ENCODE measurements around the gene SDK1.
A peak's percentile ranks its signal among the peaks of the same experiment; 100 is the strongest.

Gene SDK1

DNA sequence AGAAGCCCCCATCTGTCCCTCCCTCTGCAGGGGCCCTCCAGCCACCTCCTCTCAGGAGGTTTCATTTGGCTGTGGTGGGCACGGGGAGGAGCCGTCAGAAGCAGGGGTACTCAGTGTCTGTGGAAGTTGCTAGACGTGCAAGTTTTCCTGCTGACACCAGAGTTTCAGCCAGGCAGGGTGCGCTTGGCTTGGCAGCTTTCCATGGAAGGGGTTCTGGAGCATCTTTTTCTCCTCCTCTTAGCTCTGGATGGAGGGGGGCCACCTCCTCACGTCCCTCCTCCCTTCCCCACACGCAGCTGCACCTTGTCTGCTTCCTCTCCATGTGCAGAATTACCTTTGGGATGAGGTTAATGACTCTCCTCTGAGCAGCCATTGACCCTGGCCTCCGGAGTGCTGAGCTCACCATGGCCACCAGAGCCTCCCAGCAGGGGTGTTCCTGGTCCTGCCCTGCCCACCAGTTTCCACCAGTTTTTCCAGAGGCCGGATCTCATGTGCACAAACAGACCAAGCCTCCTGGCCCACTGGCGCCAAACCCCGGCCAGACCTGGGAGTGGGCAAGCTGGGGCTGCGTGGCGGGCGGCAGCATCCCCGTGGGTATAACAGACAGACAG is 801.3 kb downstream of the SDK1 start:
- no peak overlapping the region for H3K27ac ChIP-seq
- TF ChIP-seq, protein P1, sequence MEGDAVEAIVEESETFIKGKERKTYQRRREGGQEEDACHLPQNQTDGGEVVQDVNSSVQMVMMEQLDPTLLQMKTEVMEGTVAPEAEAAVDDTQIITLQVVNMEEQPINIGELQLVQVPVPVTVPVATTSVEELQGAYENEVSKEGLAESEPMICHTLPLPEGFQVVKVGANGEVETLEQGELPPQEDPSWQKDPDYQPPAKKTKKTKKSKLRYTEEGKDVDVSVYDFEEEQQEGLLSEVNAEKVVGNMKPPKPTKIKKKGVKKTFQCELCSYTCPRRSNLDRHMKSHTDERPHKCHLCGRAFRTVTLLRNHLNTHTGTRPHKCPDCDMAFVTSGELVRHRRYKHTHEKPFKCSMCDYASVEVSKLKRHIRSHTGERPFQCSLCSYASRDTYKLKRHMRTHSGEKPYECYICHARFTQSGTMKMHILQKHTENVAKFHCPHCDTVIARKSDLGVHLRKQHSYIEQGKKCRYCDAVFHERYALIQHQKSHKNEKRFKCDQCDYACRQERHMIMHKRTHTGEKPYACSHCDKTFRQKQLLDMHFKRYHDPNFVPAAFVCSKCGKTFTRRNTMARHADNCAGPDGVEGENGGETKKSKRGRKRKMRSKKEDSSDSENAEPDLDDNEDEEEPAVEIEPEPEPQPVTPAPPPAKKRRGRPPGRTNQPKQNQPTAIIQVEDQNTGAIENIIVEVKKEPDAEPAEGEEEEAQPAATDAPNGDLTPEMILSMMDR (conservative IDR thresholded peaks at IDR 0.05): no peak
- TF ChIP-seq ZFX (IDR thresholded peaks at IDR 0.05): no peak

DNA sequence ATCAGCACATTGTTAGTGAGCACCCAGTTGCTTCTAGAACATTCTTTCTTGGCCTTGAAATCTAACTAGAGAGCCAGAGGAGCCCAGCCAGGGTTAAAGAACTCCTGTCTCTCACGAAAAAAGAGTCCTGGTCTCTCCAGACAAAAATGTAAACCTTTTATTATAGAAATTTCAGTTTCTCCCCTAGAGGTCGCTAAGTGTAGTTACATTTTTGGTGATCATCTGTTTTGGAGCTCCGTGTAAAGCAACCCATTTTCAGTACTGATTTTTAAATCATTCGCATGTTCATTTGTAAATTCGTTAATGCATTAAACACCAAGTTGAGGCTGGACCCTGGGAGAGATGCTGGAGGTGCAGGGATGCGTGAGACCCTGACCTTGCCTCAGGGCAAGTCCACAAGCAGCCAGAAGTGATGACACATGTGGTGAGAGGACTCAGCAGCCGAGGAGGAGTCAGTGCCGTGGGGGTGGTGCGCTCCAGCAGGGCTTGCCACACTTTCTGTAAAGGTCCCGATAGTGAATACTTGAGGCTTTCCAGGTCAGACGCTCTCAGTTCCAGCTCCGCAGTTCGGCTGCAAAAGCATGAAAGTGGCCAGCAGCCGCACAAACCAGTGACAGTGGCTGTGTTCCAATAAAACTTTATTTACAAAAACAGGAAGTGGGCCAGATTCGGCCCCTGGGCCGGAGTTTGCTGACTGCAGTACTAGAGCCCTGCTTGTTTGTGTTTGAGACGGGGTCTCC is 802.5 kb downstream of the SDK1 start:
- no peak for TF ChIP-seq ZFX (IDR thresholded peaks at IDR 0.05)
- TF ChIP-seq, protein P1 (conservative IDR thresholded peaks at IDR 0.05): peak; percentile 66
- no peak overlapping the region for H3K27ac ChIP-seq

DNA sequence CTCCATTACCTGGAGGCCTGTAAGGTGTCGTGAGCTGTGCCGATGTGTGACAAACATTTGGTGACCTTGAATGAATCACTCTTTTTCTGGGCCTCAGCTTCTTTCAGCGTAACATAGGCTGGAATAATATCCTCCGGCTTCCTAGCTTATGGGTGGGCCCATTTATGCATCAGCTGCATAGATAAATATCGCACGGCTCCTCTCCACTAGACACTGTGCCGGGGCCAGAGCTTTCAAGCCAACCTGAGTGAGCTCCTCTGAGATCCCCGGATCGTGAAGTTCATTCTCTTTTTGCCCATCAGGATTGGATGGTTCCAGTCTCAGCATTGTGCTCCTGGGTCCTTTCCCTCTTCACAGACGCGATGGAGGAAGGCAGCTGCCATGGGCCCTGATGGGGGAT is 806.8 kb downstream of the SDK1 start:
- no peak overlapping the region for H3K27ac ChIP-seq
- TF ChIP-seq, protein P1 (conservative IDR thresholded peaks at IDR 0.05): no peak
- no peak for TF ChIP-seq ZFX (IDR thresholded peaks at IDR 0.05)

DNA sequence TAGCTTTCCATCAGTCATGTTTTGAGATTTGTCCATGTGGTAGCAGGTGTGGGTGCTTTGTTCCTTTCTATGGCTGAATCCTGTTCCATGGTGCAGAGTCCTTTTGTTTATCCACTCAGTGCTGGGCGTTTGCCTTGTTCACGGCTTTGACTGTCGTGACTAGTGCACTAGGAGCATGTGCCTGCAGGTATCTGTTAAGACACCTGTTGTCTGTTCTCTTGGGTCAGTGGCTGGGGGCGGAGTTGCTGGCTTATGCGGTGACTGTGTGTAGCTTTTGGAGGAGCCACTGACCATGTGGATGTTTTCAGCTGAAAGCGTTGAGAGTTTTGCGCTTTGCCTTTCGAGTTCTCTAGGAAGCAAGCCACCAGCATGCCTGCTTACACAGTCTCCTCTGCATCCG is 807.9 kb downstream of the SDK1 start:
- no peak for TF ChIP-seq ZFX (IDR thresholded peaks at IDR 0.05)
- TF ChIP-seq, protein P1 (conservative IDR thresholded peaks at IDR 0.05): no peak
- H3K27ac ChIP-seq: no peak overlapping the region

DNA sequence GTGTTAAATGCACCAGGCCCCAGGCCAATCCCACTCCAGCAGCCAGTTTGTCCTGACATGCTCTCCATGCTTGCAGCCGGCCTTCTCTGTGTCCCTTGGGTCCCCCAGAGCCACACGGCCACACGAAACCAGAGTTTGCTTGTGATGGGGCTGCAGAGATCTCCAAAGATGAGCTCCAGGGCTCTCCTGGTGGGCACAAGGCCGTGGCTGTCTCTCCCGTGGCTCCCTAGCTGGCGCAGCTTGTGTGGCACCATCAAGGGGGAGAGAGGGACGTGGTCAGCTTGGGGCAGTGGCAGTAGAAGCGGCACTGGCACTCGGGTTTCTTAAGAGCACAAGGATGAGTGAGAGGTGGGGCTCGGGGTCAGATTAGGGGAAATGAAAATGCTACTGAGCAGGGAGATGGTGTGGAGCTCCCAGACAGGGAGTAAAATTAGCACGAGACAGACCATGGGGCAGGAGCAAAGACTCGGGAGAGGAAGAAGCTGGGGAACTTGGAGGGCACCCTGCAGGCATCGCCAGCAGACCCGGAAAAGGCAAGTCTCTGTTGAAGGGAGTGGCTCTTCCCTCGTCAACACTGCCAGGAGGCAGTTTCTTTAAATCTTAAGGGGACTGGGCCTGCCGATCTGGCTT is 808.5 kb downstream of the SDK1 start:
- TF ChIP-seq, protein P1 (conservative IDR thresholded peaks at IDR 0.05): no peak
- no peak for TF ChIP-seq ZFX (IDR thresholded peaks at IDR 0.05)
- H3K27ac ChIP-seq: no peak overlapping the region

DNA sequence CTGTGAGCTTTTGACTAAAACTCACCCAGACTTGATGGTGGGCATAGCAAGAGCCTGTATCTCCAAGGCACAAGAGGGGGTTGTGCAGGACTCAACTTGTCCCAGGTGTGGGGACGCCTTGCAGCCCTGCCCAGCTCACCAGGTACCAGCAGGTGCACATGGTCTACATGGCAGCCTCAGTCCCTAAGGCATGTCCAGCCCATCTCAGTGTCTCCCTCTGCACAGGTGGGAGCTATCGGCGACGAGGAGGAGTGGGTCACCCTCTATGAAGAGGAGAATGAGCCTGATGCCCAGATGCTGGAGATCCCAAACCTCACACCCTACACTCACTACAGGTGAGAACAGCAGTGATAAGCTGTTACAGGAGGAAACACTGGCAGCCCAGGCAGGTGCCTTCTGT is 809.4 kb downstream of the SDK1 start:
- no peak for TF ChIP-seq ZFX (IDR thresholded peaks at IDR 0.05)
- H3K27ac ChIP-seq: no peak overlapping the region

DNA sequence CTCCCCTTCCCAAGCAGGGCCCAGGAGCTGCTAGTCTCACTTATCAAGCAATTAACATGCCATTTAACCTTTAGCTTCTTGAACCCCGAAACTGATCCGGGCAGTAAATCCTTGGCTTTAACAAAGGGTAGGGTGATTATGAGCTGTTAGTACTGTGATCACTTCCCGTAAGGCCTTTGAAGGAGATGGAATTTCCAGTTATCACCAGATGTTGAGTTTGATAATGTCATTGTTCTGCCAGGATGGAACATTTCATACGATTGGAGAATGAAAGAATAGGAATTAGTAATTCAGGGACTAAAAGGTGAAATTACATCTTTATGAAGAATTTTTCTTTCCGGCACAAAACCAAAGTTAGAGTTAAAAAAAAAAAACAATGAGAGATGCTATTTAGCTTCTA is 810.1 kb downstream of the SDK1 start:
- no peak for TF ChIP-seq ZFX (IDR thresholded peaks at IDR 0.05)
- TF ChIP-seq, protein P1 (conservative IDR thresholded peaks at IDR 0.05): no peak
- H3K27ac ChIP-seq: no peak overlapping the region
